Stimulated activated CD8-positive, alpha-beta memory T cell treated with anti-CD3 and anti-CD28 coated beads, Interleukin-7, amount 100 ng/mL, for 1 hour (primary cell): Measurements from ENCODE around the gene GGA3.

Experiments
- DNase-seq, 2 donors: peaks; one replicate each; pipeline ENCODE4 v3.0.0-alpha.2; 2020; ENCODE audit warnings: low read depth in 2 of 2

GGA3 gene

DNA sequence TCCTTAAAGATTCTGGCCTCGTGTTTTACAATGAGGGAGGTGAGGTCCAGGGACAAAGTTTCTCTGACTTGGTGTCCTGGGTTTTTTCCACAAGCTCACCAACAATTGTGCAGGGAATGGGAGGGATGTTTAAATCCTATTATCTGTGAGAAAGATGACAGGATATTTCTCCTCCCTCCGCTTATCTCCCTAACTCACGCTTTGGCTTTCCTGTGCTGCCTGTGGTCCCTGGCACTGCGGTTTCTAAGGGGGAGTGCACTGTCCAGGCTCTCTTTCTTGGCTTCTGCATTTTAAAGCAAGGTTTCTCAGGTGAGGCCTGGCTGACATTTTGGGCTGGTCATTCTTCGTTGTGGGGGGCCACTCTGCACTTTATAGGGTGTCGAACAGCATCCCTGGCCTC is 16.4 kb downstream of the GGA3 start:
- no peak for DNase-seq

DNA sequence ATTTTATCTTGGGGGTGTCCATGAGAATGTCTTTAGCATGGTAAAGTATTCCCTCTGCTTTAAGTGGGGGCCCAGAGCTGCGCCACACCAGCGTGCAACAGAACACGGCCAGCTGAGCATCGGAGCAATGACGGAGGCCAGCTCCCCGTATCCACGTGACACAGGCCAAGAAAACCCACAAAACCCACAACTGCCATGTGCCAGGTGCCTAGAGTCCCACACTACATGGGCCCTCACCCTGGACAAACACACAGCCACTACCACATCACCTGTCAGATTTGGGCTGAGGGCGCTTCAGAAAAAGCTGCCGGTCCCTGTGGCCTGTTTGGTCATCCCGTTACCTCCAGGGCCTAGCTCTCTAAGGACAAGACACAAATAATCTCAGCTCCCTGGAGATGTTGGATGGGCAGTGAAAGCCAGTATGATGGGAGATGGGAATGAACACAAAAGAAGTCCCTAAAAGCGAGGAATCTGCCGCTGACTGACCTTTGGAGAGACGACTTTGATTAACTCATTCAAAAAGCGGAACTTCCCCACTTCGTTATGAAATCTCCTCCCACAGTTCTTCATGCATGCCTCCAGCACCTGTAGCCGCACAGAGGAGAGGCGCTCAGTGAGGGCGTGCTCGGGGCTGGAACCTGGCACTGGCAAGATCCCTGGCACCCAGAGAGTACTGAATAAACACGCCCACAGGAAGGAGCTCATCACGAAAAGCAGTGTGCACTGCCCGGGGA is 17.1 kb downstream of the GGA3 start:
- DNase-seq = no peak

DNA sequence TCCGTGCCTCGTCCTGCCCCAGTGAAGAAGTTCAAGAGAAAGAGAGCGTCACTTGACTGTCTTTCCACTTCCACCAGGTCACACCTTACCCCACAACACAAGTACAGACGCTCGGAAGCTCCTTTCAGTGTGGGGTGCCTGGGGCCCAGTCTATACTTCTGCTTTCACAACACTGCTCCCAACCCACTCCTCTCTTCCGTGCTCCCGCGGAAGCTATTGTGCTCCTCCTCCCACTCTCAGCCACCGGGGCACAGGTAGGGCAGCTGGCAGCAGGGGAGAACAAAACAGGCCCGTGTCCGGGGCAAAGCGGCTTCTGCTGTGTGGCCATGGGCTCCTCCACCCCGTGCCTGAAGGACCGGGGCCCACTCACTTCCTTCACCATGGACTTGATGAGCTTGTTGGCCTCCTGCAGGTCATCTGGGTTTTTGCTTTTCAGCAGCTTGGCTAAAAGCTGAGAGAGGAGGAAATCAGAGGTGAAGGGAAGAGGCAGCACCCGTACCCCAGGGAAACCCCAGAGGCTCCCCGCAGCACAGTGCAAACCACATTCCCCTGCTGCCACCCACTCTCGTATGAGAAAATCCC is 18.9 kb downstream of the GGA3 start:
- no peak for DNase-seq

DNA sequence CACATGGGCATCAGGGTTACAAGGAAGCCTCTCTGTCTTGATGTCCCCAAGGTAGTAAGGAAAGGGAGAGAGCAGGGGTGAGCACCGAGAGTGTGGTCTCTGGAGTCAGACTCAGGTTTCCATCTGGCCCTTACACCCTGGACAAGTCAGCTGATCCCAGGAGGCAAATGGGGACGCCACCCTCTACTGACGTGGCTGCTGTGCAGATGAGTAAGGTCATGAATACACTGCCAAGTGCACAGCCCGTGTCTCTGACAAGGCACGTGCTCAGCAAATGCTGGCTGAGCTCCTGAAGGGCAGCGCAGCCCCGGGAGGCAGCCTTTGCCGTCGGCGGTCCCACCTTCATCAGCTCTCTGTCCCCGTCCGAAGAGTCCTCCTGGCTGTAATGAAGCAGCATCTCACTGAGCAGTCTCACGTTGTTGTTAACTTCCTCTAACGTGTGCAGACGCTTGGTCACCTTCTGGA is 19.4 kb downstream of the GGA3 start:
- DNase-seq = no peak

DNA sequence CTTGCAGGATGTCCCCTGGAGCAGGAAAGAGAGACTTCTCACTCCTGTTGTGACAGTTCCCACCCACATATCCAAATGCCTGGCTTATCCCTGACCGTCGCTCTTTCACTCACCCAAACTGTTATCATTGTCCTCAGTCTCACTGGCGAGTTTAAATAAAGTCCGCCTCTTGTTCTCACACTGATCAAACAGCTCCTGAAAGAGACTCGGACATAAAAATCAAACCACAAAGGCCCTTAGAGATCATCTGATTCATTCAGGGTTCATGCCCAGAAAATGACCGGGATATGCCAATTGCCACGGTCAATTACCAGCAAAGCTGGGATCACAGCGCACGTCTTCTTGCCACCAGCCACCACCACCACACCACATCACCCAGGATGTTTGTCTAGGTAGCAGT is 19.9 kb downstream of the GGA3 start:
- DNase-seq = no peak

DNA sequence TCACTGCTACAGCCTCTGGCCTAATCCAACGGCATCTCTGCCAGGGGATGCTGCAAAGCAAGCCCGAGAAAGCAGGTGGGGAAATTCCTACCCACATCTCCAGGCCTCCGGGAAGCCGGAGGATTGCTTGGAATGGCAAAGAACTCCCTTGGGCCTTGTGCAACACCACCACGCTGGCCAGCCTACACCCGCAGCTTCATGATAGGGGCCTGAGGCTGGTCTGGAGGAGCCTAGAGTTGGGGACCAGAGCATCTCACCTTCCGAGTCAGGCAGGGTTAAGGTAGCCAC is 20.3 kb downstream of the GGA3 start:
- no peak for DNase-seq

DNA sequence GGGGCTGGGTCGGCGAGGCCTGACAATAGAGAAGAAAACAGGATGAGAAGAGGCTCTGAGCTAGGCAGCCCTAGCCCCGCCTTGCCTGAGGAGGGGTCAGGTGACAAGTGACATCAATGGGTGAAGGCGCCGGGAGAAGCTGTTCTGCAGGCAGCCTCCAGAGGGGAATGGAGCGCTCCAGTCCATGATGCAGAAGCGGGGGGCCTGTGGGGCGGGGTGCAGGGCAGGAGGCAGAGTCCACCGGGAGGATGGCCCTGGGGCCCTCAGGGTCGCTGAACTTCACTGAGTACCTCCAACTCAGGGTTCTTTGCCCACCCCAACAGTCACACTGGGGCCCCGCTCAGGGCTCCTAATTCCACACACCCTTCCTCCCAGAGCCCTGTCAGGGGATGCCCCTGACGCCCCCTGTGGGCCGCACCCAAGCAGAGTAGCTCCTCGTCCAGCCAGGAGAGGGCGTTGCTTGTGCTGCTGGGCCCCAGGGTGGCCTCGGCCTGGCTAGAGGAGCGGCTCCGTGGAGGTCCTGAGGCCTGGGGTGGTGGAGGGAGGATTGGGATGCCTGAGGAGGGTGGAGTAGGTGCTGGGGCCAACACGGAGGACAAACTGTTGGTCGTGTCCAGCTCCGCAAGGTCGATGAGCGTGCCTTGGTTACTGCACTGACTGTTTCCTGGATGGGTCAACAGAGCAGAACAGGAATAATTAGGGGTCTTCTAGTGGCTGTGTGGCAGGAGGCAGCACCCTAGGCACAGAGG is 20.8 kb downstream of the GGA3 start:
- no peak for DNase-seq

DNA sequence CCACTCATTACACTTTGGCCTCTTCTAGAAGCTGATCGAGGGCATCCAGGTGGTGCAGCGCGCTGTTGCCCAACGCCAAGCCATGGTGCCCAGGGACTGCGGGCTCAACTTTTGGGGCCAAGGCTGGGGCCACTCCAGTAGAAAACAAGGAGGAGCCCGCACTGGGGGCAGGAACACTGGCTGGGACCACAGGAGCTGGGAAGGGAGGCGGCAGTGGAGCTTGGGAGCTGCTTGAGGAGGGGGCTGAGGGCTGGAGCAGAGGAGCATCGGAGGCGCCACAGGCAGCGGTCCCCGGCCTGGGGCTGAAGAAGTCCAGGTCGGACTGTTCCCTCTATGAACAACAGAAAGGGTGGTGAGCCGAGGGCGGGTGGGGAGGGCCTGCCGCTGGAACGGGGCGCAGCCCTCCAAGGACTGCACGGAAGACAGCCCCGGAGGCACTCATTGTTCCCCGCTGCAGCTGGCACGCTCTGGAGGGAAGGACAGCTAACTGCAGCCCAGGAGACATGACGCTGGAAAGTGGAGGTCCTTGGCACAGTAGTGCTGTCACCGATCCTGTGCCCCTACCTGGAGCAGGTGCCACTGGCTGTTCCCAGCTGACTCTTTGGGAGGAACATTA is 21.5 kb downstream of the GGA3 start:
- DNase-seq = no peak

DNA sequence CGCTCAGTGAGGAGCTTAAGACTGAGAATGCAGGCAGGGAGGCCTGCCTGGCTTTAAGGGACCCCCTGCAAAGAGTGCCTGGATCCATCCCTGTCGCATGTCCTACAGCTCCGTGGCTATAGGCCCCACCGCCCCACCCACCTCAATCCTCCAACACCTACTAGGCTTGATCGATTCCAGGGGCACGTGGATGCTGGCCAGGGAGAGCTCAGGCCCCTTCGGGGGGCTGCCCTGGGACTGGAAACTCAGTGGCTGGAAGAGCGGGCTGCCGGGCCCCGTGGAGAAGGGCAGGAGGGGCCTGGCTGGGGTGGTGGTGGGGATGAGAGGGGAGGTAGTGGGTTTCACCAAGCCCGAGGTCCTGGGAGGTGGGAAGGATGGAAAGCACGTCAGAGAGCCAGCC is 22.2 kb downstream of the GGA3 start:
- no peak for DNase-seq

DNA sequence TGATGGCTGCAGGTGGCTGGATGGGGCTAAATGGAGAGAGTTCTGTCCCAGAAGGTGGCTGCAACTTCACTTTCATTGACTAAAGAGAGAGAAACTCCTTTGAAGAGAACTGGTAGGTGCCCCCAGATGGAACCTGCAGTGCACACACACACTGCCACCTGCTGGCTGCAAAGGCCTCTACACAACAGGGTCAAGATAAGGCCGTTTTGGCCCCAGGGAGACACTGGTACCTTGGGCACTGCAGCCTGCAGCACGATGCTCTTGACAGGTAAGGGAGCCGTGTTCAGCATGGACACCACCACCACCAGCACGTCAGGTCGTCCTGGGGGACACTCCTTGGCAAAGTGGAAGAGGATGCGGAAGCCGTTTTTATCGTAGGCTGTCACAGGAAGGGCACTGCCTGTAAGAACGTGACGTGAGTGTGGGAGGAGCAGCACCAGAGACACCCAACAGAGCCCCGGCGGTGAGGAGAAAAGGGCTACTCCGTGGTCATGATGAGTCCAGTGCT is 22.7 kb downstream of the GGA3 start:
- DNase-seq = peak in 1 of 2 donors; percentile 36

DNA sequence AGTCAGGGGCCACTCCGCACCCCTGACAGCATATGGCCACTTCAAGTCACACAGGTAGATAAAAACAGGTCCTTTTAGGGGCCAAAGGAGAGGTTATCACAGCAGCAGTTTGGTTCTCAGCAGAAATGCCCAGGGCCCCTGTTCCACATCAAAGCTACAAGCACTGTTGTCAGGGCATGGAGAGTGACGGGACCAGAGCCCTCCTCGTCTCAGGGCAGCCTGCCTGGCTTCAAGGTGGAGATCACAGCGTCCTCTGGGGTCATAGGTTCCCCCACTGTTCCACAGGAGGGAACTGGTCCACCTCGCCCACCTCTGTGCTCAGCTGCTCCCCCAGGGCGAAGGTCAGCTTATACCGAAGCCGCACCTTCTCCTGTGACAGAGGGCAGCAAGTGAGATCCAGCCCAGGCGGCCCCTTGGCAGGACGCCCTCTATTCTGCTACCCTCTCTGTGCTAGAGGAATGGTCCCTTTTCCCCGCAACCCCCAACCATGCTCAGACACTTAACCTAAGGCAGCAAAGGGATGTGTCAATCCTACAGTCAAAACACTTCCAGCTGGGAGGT is 23.3 kb downstream of the GGA3 start:
- no peak for DNase-seq

DNA sequence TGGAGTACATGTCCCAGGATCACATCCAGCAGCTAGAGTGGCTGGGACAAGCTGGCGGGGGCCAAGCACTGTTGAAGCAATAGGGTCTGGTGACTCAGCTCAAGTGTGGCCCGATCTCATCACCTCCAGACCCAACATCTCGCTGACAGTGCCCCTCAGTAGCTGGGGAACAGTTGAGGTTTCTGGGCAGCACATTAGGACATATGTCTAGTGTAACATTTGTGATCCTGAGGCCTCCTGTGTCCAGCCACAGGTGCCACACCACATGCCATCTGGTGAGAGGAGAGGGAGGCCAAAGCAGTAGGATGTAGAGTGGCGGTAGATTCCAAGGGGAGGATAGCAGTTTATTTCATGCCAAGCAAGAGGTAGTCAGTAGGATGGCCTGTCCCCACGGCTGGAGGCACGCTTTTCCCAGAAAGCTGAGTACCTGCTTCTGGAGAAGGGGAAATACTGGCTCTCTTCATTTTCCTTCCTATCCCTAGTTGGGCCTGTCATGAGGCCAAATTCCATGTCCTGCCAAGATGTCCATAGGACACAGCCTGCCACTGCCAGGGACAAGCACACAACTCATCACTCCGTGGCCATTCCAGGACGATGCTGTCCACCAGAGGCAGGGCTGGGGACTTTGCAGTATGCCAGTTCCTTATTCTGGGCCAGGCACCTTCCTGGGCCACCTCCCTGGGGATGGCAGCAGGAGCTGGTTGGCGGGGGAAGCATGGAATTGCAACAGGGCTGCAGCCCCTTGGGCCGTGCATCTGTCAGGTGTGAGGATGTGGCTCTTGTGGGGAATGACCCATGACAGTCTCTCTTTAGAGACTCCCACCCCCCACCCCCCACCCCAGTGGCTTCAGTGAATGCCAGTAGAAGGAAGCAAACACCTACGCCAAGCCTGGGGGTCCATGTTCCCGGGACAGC is 24.0 kb downstream of the GGA3 start:
- DNase-seq = no peak

DNA sequence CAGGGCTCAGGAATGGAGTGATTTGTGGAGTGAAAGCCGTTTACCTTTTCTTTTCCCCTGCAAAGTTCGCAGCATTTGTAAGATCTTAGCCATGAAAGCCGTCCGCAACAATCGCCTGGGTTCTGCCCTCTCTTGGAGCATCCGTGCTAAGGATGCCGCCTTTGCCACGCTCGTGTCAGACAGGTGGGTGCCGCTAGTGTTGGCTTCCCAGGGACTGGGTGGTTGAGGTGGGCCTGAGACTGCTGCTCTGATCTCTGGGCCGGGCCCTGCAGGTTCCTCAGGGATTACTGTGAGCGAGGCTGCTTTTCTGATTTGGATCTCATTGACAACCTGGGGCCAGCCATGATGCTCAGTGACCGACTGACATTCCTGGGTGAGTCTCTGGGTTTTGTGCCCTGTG is 28.6 kb downstream of the GGA3 start:
- no peak for DNase-seq

DNA sequence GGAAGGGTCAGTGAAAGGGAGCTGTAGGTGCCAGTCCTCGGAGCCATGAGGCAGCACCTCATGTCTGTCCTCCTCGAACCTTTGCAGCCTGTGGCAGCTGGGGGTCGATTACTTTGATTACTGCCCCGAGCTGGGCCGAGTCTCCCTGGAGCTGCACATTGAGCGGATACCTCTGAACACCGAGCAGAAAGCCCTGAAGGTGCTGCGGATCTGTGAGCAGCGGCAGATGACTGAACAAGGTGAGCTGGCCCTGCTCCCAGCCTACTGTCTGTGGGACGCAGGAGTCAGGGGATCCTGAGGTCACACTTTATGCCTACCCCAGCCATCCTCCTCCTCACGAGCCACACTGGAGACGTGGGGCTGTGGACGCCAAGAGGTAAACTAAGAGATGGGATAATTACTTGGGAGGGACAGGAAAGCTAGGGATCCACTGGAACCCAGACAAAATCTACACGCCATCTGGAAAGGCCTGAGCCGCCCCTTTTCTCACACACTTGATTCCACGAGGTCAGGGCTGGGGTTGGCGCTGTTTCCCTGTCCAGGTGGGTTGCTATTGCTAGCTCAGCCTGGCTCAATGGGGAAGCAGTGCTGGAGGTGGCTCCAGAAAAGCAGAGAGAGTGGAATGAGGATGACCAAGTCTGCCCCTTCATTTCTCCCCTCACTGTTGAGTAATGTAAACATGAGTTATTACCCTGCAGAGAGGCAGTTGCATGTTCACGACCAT is 29.5 kb downstream of the GGA3 start:
- DNase-seq = no peak

DNA sequence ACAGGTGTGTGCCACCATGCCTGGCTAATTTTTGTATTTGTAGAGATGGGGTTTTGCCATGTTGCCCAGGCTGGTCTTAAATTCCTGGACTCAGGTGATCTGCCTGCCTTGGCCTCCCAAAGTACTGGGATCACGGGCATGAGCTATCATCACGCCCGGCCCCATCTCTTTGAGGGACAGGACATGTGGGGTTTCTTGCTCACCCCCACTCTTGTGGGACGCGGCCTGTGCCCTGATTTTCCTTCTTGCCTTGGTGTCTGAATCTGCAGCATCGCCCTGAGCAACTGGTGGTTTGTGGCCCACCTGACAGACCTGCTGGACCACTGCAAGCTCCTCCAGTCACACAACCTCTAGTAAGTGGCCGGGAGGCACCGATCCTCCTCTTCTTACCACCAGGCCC is 30.3 kb downstream of the GGA3 start:
- DNase-seq = no peak

DNA sequence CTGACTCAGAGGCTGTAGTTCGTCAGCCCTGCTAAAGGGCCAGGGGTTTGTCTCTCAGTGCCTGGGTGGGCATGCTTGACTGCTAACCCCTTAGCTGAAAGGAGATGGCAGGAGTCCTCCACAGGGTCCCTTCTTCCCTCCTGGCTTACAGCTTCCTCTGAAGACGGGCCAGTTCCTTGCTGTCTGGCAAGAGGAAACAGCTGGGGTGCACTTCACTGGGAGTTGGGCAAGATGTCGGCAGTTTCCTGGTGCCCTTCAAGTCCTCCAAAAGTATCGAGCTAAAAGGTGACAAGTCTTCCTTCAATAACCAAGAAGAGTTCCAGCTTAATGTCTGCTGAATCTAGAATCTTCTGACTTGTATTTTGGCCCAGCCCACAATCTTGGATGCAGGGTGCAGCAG is 32.6 kb downstream of the GGA3 start:
- no peak for DNase-seq

DNA sequence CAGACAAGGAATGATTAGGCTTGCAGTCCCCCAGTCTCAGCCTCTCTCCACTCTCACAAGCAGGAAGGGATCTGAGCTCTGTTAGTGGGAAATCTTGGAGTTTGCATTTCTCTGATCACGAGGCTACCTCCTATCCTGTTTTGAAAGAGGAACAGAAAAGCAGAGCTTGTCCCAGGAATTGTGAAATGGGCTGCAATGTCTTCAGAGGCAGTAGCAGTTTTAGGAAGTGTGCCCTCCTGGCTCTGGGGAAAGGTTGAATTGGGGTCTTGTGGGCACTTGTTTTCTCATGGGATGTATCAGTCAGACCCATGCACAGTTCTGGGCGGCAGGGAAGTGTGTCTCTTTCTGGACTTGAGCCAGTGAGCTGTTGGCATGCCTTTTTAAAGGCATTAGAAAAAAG is 33.1 kb downstream of the GGA3 start:
- DNase-seq = no peak

DNA sequence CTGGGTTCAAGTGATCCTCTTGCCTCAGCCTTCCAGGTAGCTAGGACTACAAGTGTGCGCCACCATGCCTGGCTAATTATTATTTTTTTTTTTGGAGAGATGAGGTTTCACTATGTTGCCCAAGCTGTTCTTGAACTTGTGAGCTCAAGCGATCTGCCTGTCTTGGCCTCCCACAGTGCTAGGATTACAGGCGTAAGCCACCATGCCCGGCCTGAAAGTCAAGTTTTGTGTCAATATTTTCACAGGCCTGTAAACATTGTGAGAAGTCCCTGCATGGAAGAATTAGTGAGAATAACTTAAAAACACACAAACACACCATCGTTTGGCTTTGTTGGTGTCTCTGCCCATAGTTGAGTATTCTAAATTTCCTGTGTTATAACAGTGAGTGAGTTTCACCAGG is 33.7 kb downstream of the GGA3 start:
- no peak for DNase-seq

DNA sequence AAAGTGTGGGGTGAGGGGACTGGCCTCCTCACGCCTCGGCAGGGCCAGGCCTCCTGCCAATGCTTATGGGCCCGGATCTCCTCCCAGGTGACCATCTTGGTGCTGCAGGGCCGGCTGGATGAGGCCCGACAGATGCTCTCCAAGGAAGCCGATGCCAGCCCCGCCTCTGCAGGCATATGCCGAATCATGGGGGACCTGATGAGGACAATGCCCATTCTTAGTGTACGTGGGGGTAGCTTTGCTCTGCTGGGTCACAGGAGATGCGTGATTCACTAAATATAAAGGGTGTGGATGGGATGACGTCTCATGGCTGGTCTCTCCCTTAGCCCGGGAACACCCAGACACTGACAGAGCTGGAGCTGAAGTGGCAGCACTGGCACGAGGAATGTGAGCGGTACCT is 36.4 kb downstream of the GGA3 start:
- DNase-seq = no peak

DNA sequence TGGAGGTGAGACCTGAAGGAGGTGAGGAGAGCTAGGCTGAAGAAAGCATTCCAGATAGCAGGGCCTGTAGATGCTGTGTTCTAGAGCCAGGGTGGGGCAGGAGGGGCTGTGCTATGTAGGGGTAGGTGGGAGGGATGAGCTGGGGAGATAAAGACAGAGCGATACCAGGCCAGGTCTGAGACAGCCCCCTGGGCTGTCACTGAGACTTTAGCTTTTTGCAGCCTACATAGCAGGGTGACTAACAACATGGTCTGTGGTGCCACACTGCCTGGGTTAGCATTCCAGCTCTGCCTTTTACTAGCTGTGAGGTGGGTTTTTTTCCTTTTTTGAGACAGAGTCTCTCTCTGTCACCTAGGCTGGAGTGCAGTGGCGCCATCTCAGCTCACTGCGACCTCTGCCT is 41.6 kb downstream of the GGA3 start:
- no peak for DNase-seq

DNA sequence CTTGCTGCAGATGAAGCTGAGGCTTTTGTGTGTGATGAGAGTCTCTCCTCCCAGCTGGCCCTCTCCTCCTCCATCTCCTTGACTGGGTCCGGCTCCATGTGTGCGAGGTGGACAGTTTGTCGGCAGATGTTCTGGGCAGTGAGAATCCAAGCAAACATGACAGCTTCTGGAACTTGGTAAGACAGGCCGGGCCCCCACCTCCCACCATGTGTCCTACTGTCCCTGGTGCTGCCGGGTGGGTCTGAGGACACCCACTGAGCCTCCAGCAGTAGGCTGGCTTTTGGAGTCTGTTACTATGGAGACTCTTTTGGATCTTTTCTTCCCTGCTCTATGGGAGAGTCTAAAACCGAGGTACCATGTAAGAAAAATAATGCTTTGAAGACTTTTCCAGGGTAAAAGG is 43.3 kb downstream of the GGA3 start:
- DNase-seq = no peak
